GM21576 (cell line): ENCODE measurements around the gene INKA1.
"Not testable (repeated sequence)": the region's sequence is repeated elsewhere in the genome, so short reads cannot be mapped to it uniquely, and the experiment has no call there.

Source experiments
- ATAC-seq: cut with Tn5 transposase; IDR thresholded peaks from one replicate; pipeline ENCODE4 v1.9.1; 2021; ENCODE audit warnings: mild to moderate bottlenecking, moderate library complexity; ENCODE audit not compliant: unreplicated experiment

Gene INKA1

GRCh38 chr3:49806850-49807249, 3.8 kb downstream of the INKA1 start:
- ATAC-seq, result no peak

GRCh38 chr3:49807431-49808114, 4.5 kb downstream of the INKA1 start:
- no peak for ATAC-seq

GRCh38 chr3:49812916-49813496, 9.9 kb downstream of the INKA1 start:
- no peak for ATAC-seq

GRCh38 chr3:49813497-49814174, 10.6 kb downstream of the INKA1 start, which contains the start of gene UBA7:
UBA7 (minus strand) TSS chr3:49813953; CDS start chr3:49813787, 166 bp downstream.
- peak; percentile 78 for ATAC-seq

GRCh38 chr3:49823131-49823530, 20.1 kb downstream of the INKA1 start:
- ATAC-seq, result not testable (repeated sequence)

GRCh38 chr3:49826016-49826415, 23.0 kb downstream of the INKA1 start:
- no peak for ATAC-seq

- ATAC-seq, result no peak
Measured at GRCh38 chr3:49831341-49831740, 28.3 kb downstream of the INKA1 start.

- no peak for ATAC-seq
Measured at GRCh38 chr3:49839193-49839809, 36.2 kb downstream of the INKA1 start.

GRCh38 chr3:49840388-49840787, 37.3 kb downstream of the INKA1 start:
- ATAC-seq, result no peak

- no peak for ATAC-seq
Measured at GRCh38 chr3:49841126-49841696, 38.1 kb downstream of the INKA1 start.

- no peak for ATAC-seq
Measured at GRCh38 chr3:49841806-49842205, 38.7 kb downstream of the INKA1 start.

GRCh38 chr3:49842843-49843517, 39.9 kb downstream of the INKA1 start:
- no peak for ATAC-seq

GRCh38 chr3:49844464-49845183, 41.6 kb downstream of the INKA1 start:
- ATAC-seq, result no peak

GRCh38 chr3:49845694-49846093, 42.6 kb downstream of the INKA1 start:
- ATAC-seq, result no peak
